SK-N-MC (cell line): Measurements from ENCODE around the gene RAB37.

Experiments used
- DNase-seq: peaks from one replicate; pipeline ENCODE4 v3.0.0-alpha.2; 2011; ENCODE audit warnings: low read depth, low spot score
- H3K27ac ChIP-seq: fragments of 200-600 bp; sonication (generic); 2 replicates; pipeline ENCODE4 v1.5.1; 2016; ENCODE audit warnings: mixed run types
- H3K36me3 ChIP-seq: fragments of 200-600 bp; sonication (generic); 2 replicates; pipeline ENCODE4 v1.6.1; 2017; ENCODE audit warnings: antibody characterized with exemption, low read length, mixed read lengths; ENCODE audit not compliant: insufficient read depth
- H3K4me3 ChIP-seq: fragments of 200-600 bp; sonication (generic); 2 replicates; pipeline ENCODE4 v1.5.1; 2016
- H3K9ac ChIP-seq: fragments of 200-600 bp; sonication (generic); 2 replicates; pipeline ENCODE4 v1.8.0; 2017; ENCODE audit warnings: mixed run types, mixed read lengths; ENCODE audit not compliant: insufficient read length
- H3K9me3 ChIP-seq: fragments of 200-600 bp; sonication (generic); 2 replicates; pipeline ENCODE4 v1.6.1; 2017; ENCODE audit warnings: low read depth, mild to moderate bottlenecking, antibody characterized with exemption, low read length, moderate library complexity, mixed read lengths
- EZH2 ChIP-seq: fragments of 200-600 bp; sonication (generic); IDR thresholded peaks from one replicate; pipeline ENCODE4 v1.6.1; 2017; ENCODE audit warnings: antibody characterized with exemption
- FOXP2 ChIP-seq: optimal IDR thresholded peaks from 2 replicates; pipeline ENCODE3; 2011; ENCODE audit warnings: mild to moderate bottlenecking, moderate library complexity; ENCODE audit not compliant: insufficient read depth; ENCODE audit errors: extremely low read length, control extremely low read depth
- POLR2AphosphoS5 ChIP-seq: IDR thresholded peaks from 2 replicates; pipeline ENCODE4 v1.6.1; 2012; ENCODE audit warnings: mild to moderate bottlenecking, low read depth, low read length, borderline replicate concordance

RAB37 gene

DNA sequence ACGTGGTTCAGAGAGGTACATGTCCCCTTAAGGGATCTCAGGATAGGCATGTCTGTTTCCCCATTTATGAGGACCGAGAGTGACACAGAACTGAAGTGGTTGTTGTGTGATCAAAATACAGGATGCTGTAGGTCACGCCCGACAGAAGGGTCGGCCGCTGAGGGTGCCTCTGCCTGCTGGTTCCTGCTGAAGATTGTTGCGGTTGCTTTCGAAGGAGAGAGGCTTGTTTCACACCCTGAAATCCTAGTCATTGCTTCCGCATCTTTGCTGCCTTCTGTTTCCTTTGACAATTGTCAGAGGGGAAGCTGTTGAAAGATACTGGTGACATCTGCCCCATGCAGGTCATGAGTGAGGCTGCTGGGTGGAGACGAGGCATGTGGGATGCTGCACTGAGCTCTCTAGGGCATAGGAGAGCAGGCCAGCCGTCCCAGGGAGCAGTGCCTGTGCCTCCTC is 42.9 kb downstream of the RAB37 start:
- no peak overlapping the region for H3K9ac ChIP-seq
- H3K9me3 ChIP-seq = no peaks in the 10 kb centered on the region
- TF ChIP-seq FOXP2 (no peak), EZH2 (no peak), POLR2AphosphoS5 (no peak)
- H3K27ac ChIP-seq = no peak overlapping the region
- no peak overlapping the region for H3K4me3 ChIP-seq
- H3K36me3 ChIP-seq = no peaks in the 10 kb centered on the region; the same call in 1 of the 2 replicates
- no peak for DNase-seq

DNA sequence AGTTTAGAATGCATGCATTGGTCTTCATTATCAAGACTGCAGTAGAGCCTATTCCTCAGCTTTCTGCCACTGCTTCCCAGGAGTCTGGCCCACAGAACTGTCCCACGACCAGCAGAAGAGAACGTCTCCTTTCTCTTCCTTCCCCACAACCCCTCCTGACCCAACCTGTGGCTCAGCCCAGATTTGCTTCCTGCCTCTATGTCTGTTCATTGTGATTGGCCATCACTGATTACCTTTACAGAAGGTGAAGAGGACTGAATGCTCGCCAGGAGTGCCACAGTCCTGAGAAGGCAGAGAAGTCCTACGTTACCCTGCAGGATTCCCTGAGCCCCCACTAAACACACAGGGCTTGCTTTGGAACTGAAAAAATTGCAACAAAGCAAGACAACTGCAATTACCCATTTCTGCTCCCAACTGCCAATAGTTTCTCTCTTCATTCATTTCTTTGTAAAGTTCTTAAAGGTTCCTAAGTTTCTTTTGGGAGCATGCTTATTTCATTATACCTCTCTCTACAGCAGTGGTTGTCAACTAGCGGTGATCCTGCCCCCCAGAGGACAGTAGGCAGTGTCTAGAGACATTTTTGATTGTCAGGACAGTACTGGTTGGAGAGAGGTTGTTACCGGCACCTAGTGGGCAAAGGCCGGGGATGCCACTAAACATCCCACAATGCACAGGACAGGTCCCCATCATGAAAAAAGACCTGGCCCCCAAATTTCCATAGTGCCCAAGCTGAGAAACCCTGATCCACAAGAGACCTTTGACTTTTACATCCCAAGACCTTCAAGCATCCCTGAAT is 43.6 kb downstream of the RAB37 start:
- H3K27ac ChIP-seq = no peak overlapping the region
- TF ChIP-seq POLR2AphosphoS5 (no peak), EZH2 (no peak)
- no peak for DNase-seq

DNA sequence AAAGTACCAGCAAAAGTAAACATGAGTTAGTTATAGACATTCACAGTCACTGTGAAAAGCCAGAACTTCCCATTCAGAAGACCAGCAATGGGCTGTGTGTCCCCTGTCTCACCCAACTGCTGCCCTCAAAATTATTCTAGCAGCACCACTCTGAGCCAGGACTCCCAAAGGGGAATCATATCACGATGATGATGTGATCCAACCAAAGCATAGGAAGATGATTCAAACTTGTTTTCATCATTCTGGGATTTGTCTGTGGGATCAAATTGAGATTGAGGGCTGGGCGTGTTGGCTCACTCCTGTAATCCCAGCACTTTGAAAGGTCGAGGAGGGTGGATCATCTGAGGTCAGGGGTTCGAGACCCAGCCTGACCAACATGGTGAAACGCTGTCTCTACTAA is 45.5 kb downstream of the RAB37 start:
- DNase-seq = no peak
- no peaks in the 10 kb centered on the region for H3K9me3 ChIP-seq
- TF ChIP-seq EZH2 (no peak), POLR2AphosphoS5 (no peak), FOXP2 (no peak)
- H3K36me3 ChIP-seq = no peaks in the 10 kb centered on the region; the same call in 1 of the 2 replicates
- no peak overlapping the region for H3K9ac ChIP-seq
- no peak overlapping the region for H3K27ac ChIP-seq
- no peak overlapping the region for H3K4me3 ChIP-seq

More for the DNA sequence above, 43.6 kb downstream of the RAB37 start:
- Histone ChIP-seq H3K4me3 (no peak overlapping the region), H3K9me3 (no peaks in the 10 kb centered on the region), H3K36me3 (no peaks in the 10 kb centered on the region; the same call in 1 of the 2 replicates), H3K9ac (no peak overlapping the region)

DNA sequence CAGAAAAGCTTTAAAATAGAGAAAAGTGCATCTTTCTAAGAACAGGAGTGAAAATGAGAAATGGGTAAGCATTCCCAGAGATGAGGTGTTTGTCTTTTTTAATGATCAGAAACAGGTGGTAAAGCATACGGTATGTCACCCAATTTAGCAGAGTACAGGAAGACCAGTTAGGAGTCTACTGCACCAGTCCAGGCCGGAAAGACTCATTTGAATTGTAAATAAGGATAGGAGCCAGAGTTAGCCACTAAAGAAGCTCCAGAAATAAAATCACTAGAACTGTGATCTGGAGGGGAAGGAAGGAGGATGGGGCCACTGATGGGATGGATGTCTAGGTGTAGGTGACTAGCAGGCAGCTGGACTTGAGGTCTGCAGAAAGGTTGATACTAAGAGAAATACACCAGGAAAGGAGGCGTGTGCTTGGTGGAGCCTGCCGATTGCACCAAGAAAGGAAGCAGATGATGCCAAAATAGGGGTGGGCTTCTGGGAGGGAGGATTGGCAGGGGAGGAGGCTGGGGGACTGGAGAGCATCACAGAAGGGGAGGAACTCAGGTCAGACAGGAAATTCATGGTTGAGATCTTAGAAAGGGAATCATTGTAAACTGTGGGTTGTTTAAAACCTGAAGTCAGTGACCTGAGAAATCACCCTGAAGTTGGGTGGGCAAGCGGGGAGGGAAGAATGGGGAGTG is 47.2 kb downstream of the RAB37 start:
- TF ChIP-seq FOXP2 (no peak), POLR2AphosphoS5 (no peak), EZH2 (no peak)

DNA sequence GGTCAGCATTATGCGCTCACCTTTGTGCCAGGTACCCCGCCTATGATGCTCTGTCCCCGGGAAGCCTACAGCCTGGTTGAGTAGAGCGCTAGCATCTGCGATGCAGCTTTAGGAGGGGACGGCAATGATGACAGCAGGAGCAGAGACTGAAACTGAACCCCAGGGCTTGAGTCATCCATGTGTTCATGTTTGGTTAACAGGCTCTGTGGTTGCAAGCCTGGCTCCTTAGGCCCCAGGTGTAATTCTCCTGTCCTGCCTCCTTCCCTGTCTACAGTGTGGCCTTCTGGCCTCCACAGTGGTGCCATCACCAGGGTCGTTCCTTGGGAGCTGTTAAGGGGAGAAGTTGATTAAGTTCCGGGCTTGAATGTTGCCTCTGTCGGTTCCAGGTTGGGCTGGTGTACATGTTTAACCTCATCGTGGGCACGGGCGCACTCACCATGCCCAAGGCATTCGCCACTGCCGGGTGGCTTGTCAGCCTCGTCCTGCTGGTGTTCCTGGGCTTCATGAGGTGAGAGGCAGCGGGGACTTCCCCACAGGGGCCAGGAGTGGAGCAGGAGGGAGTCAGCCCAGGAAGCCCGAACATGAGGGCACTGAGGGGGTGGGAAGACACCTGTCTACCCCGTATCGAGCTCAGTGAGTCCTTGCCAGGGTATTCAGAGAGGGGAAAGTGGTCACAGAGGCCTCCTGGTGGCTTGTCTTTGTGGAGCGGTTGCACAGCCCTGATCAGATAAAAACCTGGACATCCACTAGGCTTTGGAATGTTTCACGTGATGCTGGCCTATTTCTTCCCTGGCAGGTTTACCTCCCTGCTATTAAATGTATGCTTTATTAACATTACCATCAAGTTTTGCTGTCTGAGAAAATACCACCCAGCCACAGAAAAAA is 48.3 kb downstream of the RAB37 start:
- TF ChIP-seq EZH2 = no peak
- TF ChIP-seq FOXP2 = no peak
- no peak for TF ChIP-seq POLR2AphosphoS5
- H3K9me3 ChIP-seq = no peaks in the 10 kb centered on the region
- H3K27ac ChIP-seq = no peak overlapping the region
- H3K9ac ChIP-seq = no peak overlapping the region
- no peak overlapping the region for H3K4me3 ChIP-seq
- H3K36me3 ChIP-seq = no peaks in the 10 kb centered on the region; the same call in 1 of the 2 replicates
- no peak for DNase-seq

More for the DNA sequence above, 47.2 kb downstream of the RAB37 start:
- Histone ChIP-seq H3K36me3 (no peaks in the 10 kb centered on the region; the same call in 1 of the 2 replicates), H3K9ac (no peak overlapping the region), H3K9me3 (no peaks in the 10 kb centered on the region), H3K27ac (no peak overlapping the region), H3K4me3 (no peak overlapping the region)
- DNase-seq = no peak

DNA sequence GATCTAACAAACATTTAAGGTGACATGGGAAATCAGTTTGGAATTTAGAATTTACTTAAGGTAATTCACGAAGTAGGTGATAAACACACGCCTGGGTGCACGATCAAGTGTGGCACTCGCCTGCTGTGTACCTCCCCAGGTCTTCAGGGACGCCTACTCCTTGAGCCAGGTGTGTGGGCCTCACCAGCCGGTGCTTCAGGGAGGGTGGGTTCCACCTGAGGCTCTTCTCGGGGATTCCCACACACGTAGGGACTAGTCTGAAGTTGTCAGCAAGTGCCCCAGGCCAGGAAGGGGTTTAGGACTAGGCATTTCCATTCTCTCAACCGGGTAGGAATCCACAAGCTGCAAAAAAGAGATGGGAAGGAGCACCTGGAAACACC is 48.9 kb downstream of the RAB37 start:
- no peak overlapping the region for H3K9ac ChIP-seq
- no peak overlapping the region for H3K27ac ChIP-seq
- H3K9me3 ChIP-seq = no peaks in the 10 kb centered on the region
- DNase-seq = no peak
- H3K4me3 ChIP-seq = no peak overlapping the region
- H3K36me3 ChIP-seq = no peaks in the 10 kb centered on the region; the same call in 1 of the 2 replicates
- TF ChIP-seq POLR2AphosphoS5 (no peak), FOXP2 (no peak), EZH2 (no peak)

DNA sequence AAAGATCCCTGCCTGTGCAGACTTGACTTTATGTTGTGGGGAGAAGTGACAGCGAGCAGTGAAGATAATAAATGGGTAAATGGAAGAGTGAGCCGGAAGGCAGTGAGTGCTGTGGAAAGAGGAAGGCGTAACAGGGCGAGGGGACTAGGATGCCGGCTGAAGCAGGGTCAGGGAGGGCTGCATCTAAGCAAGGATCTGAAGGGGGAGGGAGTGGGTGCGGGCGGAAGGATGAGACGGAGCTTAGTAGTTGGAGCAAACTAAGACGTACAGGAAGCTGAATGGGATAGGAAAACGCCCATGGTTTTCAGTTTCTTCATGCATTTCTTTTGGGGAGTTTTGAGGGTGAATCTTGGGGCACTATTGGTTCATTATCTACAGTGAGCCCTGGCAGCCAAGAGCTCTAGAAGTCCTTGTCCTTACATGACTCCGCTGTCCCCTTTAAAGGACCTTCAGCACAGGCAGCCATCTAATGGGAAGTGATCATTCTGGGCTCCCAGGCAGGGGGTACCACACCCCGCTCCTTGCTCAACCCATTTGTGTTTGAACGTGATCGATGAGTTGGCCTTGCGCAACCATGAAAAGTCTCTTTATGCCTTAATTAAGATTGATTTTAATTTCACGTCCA is 49.5 kb downstream of the RAB37 start:
- Histone ChIP-seq H3K4me3 (no peak overlapping the region), H3K36me3 (no peaks in the 10 kb centered on the region; the same call in 1 of the 2 replicates), H3K27ac (no peak overlapping the region), H3K9ac (no peak overlapping the region), H3K9me3 (no peaks in the 10 kb centered on the region)
- no peak for TF ChIP-seq EZH2
- TF ChIP-seq FOXP2 = no peak
- no peak for DNase-seq
